Parathyroid adenoma (tissue), 2 donors: ENCODE data around the gene PRSS22.

Source experiments
- H2AFZ ChIP-seq: fragments of 300-600 bp; sonication (generic); one replicate; pipeline ENCODE4 v1.7.0; 2017; ENCODE audit warnings: antibody characterized with exemption, mild to moderate bottlenecking
- H3K27ac ChIP-seq: fragments of 300-600 bp; sonication (generic); one replicate; pipeline ENCODE4 v1.7.0; 2017
- H3K27me3 ChIP-seq: fragments of 300-600 bp; sonication (generic); one replicate; pipeline ENCODE4 v1.7.0; 2017; ENCODE audit warnings: low read length; ENCODE audit not compliant: control insufficient read depth, insufficient read depth
- H3K36me3 ChIP-seq: fragments of 300-600 bp; sonication (generic); one replicate; pipeline ENCODE4 v1.7.0; 2017; ENCODE audit warnings: low read length; ENCODE audit not compliant: control insufficient read depth, insufficient read depth
- H3K4me1 ChIP-seq: fragments of 300-600 bp; sonication (generic); one replicate; pipeline ENCODE4 v1.7.0; 2017; ENCODE audit warnings: control low read depth
- H3K4me2 ChIP-seq: fragments of 300-600 bp; sonication (generic); one replicate; pipeline ENCODE4 v1.7.0; 2017; ENCODE audit warnings: low read length
- H3K4me3 ChIP-seq: fragments of 300-600 bp; sonication (generic); one replicate; pipeline ENCODE4 v1.7.0; 2017; ENCODE audit warnings: low read depth, low read length
- H3K79me2 ChIP-seq: fragments of 300-600 bp; sonication (generic); one replicate; pipeline ENCODE4 v1.7.0; 2017; ENCODE audit warnings: control low read depth
- H3K9ac ChIP-seq: fragments of 300-600 bp; sonication (generic); one replicate; pipeline ENCODE4 v1.7.0; 2017; ENCODE audit warnings: mild to moderate bottlenecking
- H3K9me3 ChIP-seq: fragments of 300-600 bp; sonication (generic); one replicate; pipeline ENCODE4 v1.7.0; 2017; ENCODE audit warnings: low read length; ENCODE audit not compliant: control insufficient read depth
- CTCF ChIP-seq: fragments of 300-600 bp; sonication (generic); IDR thresholded peaks from one replicate; pipeline ENCODE4 v1.7.0; 2017; ENCODE audit warnings: antibody characterized with exemption, mild to moderate bottlenecking
- donor health status: primary hyperparathyroidism.

The PRSS22 gene

GRCh38 chr16:2866431-2866830 is 8.5 kb upstream of the PRSS22 start:
- Histone ChIP-seq H3K4me2 (no peak overlapping the region), H2AFZ (no peak overlapping the region), H3K79me2 (no peaks in the 10 kb centered on the region), H3K36me3 (no peaks in the 10 kb centered on the region), H3K27ac (no peak overlapping the region), H3K4me3 (no peak overlapping the region), H3K9me3 (no peaks in the 10 kb centered on the region), H3K4me1 (no peaks in the 10 kb centered on the region), H3K9ac (no peak overlapping the region), H3K27me3 (no peaks in the 10 kb centered on the region)
- no peak for TF ChIP-seq CTCF

GRCh38 chr16:2865651-2866050 is 7.7 kb upstream of the PRSS22 start:
- Histone ChIP-seq H3K27me3 (no peaks in the 10 kb centered on the region), H3K79me2 (no peaks in the 10 kb centered on the region), H3K4me1 (no peaks in the 10 kb centered on the region), H3K4me2 (no peak overlapping the region), H3K9me3 (no peaks in the 10 kb centered on the region), H3K36me3 (no peaks in the 10 kb centered on the region), H3K9ac (no peak overlapping the region), H2AFZ (no peak overlapping the region), H3K27ac (no peak overlapping the region), H3K4me3 (no peak overlapping the region)
- TF ChIP-seq CTCF = no peak

DNA sequence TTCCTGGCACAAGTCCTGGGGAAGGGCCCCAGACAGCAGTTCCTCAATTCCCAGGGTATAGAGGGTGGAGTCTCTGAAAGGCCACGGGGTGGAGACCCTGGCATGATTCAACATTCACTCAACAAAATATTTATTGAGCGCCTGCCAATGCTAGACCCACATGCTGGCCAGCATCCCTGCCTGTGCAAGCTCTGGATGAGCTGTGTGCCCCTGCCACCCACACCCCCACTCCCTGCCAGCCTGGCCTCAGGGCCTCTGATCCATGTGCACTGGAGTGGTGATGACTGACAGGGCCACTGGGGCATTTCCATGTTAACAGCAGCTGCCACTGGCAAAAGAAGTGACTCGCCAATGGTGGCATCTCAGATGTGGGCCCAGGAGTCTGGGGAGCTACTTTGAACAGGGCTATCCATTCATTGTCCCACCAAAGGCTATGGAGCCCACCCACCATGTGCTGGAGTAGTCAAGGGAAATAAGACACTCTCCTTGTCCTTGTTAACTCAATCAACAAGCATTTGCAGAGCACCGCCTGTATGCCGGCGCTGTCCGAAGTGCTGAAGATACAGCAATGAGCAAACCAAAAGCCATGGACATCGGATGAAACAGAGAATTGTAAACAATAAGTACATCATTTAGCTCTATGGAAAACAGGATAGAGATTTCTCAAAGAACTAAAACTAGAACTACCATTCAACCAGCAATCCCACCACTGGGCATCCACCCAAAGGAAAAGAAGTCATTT is 3.0 kb upstream of the PRSS22 start:
- H3K27me3 ChIP-seq = no peaks in the 10 kb centered on the region
- H3K9me3 ChIP-seq = no peaks in the 10 kb centered on the region
- H3K79me2 ChIP-seq = no peaks in the 10 kb centered on the region
- peaks cover 4% of the 10 kb centered on the region for H3K4me1 ChIP-seq
- H2AFZ ChIP-seq = no peak overlapping the region
- no peak for TF ChIP-seq CTCF
- no peak overlapping the region for H3K4me2 ChIP-seq
- no peak overlapping the region for H3K27ac ChIP-seq
- H3K4me3 ChIP-seq = no peak overlapping the region
- H3K9ac ChIP-seq = no peak overlapping the region
- no peaks in the 10 kb centered on the region for H3K36me3 ChIP-seq

GRCh38 chr16:2859686-2860265 is 1.8 kb upstream of the PRSS22 start:
- no peak overlapping the region for H3K4me3 ChIP-seq
- no peak overlapping the region for H2AFZ ChIP-seq
- H3K9ac ChIP-seq = no peak overlapping the region
- TF ChIP-seq CTCF = no peak
- no peak overlapping the region for H3K4me2 ChIP-seq
- no peaks in the 10 kb centered on the region for H3K36me3 ChIP-seq
- no peaks in the 10 kb centered on the region for H3K9me3 ChIP-seq
- H3K4me1 ChIP-seq = peaks cover 4% of the 10 kb centered on the region
- no peaks in the 10 kb centered on the region for H3K79me2 ChIP-seq
- no peaks in the 10 kb centered on the region for H3K27me3 ChIP-seq
- H3K27ac ChIP-seq = no peak overlapping the region
